ENCODE data around the gene DNASE1L2. TPM values are rescaled to one million over a fixed set of nuclear protein-coding genes. Genes with fewer than 3 reads are reported as not detected.

Gene DNASE1L2
- total RNA-seq, 2 donors from 2014 or later = 0.83 TPM; not detected in 1

DNA sequence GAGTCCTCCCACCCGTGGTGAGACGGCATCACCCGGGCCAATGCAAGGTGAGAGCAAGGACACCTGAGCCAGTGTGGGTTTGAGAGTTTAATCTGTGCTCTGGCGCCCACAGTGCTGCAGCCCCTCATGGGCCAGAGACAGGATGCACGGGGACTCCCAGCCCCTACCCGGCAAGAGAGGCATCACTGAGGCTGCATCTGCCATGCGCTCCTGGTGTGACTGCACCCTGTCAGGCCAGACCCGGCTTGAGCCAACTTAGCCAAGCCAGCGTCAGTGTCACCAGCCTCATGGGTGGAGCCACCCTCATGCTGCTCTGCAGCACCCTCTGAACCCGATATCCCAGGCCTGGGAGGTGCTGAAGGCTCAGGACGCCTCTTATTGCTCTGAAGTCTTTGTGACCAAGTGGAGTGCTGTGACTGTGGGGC lies 24.3 kb upstream of the DNASE1L2 start:
- Histone ChIP-seq H3K9me3 (no peaks in the 10 kb centered on the region), H3K4me3 (no peak overlapping the region), H3K27ac (peak overlapping the region; percentile 85), H3K27me3 (no peaks in the 10 kb centered on the region), H3K36me3 (peaks cover 29% of the 10 kb centered on the region), H3K4me1 (peaks cover 0 to 32% of the 10 kb centered on the region in 2 donors)
- no peak for DNase-seq (ENCODE audit: low spot score)
- TF ChIP-seq, protein P1, sequence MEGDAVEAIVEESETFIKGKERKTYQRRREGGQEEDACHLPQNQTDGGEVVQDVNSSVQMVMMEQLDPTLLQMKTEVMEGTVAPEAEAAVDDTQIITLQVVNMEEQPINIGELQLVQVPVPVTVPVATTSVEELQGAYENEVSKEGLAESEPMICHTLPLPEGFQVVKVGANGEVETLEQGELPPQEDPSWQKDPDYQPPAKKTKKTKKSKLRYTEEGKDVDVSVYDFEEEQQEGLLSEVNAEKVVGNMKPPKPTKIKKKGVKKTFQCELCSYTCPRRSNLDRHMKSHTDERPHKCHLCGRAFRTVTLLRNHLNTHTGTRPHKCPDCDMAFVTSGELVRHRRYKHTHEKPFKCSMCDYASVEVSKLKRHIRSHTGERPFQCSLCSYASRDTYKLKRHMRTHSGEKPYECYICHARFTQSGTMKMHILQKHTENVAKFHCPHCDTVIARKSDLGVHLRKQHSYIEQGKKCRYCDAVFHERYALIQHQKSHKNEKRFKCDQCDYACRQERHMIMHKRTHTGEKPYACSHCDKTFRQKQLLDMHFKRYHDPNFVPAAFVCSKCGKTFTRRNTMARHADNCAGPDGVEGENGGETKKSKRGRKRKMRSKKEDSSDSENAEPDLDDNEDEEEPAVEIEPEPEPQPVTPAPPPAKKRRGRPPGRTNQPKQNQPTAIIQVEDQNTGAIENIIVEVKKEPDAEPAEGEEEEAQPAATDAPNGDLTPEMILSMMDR (IDR thresholded peaks at IDR 0.05) = no peak

DNA sequence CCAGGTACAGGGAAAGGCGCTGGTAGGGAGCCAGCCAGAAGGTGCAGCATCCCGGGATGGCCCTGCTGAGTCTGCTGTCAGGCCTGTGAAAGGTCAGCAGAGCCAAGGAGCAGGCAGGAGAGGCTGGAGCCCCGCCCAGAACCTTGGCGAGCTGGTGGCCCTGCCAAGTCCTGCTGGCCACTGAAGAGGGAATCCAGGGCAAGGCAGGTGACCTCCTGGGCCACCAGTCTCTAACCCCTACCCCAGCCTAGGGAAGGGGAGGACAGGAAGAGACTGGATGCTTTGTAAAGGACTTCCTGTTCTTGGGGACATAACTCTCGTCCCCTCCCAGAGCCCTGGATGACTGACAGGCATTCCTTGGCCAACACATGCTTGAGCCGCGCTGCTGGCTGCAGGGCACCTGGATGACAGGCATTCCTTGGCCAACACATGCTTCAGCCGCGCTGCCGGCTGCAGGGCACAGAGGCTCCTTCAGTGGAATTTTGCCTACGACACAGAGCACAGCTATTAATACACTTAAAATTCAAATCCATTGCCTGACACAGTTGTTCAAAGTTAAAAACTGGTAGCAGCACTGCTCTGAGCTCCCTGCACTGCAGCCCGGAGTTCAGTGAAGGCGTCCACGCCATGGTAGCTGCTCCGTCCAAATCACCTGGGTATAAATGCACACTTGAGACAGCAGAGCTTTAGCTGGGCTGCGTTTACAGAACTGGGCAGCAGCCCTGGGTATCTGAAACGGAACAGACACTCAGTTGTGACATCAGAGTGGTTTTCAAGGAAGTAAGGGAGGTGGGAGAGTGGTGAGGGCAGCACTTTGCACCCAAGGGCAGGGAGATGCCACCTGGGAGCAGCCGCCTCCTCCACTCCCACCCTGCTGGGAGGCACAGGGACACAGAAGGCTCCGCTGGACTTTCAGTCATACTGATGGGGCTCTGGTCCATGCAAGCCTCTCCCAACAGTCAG lies 23.6 kb upstream of the DNASE1L2 start:
- Histone ChIP-seq H3K27me3 (no peaks in the 10 kb centered on the region), H3K9me3 (no peaks in the 10 kb centered on the region), H3K27ac (peak overlapping the region; percentile 85), H3K4me1 (peaks cover 0 to 32% of the 10 kb centered on the region in 2 donors), H3K36me3 (peaks cover 23% of the 10 kb centered on the region), H3K4me3 (peak overlapping the region; percentile 60 to 89)
- no peak for DNase-seq (ENCODE audit: low spot score)
- TF ChIP-seq, protein P1 (IDR thresholded peaks at IDR 0.05) = no peak

DNA sequence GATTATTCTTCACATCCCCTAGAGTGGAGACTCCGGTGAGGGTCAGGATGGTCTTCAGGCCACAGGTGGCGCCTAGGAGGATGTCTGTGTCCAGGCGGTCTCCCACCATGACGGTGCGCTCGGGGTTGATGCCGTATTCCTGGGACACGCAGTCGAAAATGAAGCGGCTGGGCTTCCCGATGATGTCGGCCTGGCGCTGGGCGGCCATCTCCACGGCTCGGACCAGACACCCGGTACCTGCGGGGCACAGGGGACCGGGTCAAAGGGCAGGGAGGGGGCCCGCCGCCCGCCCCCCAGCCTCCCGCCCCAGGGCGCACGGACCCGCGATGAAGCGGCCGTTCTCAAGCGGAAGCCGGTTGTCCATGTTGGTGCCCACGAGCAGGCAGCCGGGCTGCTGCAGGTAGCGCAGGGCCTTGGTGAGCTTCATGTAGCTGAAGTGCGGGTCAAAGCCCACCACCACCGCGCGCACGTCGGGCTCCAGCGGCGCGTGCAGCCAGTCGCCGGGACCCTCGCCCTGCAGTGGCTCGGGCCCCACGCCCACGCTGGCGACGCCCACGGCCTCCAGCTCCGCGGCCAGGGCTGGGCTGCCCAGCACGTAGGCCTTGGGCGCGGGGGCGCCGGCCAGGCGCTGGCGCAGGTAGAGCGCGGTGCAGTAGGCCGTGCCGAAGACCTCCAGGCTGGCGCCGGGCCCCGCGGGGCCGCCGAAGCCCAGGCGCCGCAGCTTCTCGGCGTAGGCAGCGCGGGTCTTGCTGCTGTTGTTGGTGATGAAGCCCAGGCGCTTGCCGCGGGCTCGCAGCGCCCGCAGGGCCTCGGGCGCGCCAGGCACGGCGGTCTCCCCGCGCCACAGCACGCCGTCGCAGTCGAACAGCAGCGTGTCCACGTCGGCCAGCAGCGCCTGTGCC lies 22.2 kb upstream of the DNASE1L2 start:
- H3K4me3 ChIP-seq = peak overlapping the region; percentile 60 to 89
- no peak for DNase-seq (ENCODE audit: low spot score)
- H3K4me1 ChIP-seq = peaks cover 0 to 32% of the 10 kb centered on the region in 2 donors
- peak overlapping the region; percentile 85 for H3K27ac ChIP-seq
- no peaks in the 10 kb centered on the region for H3K9me3 ChIP-seq
- H3K27me3 ChIP-seq = no peaks in the 10 kb centered on the region
- TF ChIP-seq, protein P1 (IDR thresholded peaks at IDR 0.05) = no peak
- H3K36me3 ChIP-seq = peaks cover 9% of the 10 kb centered on the region

DNA sequence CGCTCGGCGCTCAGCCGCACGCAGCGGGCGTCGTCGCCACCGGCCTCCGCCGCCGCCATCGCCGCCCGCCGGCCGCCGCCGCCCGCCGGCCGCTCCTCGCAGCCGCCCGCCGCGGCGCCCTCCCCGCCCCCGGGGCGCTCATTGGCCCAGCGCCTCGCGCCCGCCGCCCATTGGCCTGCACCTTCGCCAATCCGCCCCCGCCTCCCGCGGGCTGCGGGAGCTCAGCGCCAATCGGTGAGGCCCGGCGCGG lies 21.6 kb upstream of the DNASE1L2 start, which contains the start of gene PGP:
Gene PGP, minus strand, starts transcription at position 122 of the 250 bp plus-strand sequence. Its CDS starts 63 bp downstream, at position 59.
- H3K4me1 ChIP-seq = peaks cover 0 to 32% of the 10 kb centered on the region in 2 donors
- TF ChIP-seq, protein P1 (IDR thresholded peaks at IDR 0.05) = no peak
- no peak for DNase-seq (ENCODE audit: low spot score)
- H3K27me3 ChIP-seq = no peaks in the 10 kb centered on the region
- peak within 1 kb of the TSS; percentile 92 to 96 for H3K27ac ChIP-seq
- H3K9me3 ChIP-seq = no peaks in the 10 kb centered on the region
- peak within 1 kb of the TSS; percentile 60 to 89 for H3K4me3 ChIP-seq
- peaks cover 3% of the 10 kb centered on the region for H3K36me3 ChIP-seq

DNA sequence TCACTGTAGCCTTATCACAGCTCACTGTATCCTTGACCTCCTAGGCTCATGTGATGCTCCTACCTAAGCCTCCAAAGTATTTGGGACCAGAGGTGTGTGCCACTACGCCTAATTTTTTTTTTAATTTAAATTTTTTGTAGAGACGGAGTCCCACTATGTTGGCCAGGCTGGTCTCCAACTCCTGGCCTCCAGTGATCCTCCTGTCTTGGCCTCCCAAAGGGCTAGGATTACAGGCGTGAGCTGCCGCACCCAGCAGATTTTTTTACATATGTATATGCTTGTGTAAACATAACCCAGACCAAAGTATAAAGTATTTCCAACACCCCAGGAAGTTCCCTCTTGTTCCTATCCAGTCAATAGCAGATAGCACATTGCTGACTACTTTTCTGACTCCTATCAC lies 19.9 kb upstream of the DNASE1L2 start:
- no peak for DNase-seq (ENCODE audit: low spot score)
- Histone ChIP-seq H3K4me1 (peaks cover 0 to 32% of the 10 kb centered on the region in 2 donors), H3K27ac (no peak overlapping the region), H3K27me3 (no peaks in the 10 kb centered on the region), H3K4me3 (no peak overlapping the region), H3K36me3 (no peaks in the 10 kb centered on the region), H3K9me3 (no peaks in the 10 kb centered on the region)
- TF ChIP-seq, protein P1 (IDR thresholded peaks at IDR 0.05) = no peak

Measured in right atrium auricular region (tissue), 2 donors.